SK-MEL-5 (cell line): ENCODE results near the gene WDR18. TPM values are rescaled to one million over a fixed set of nuclear protein-coding genes. Genes with fewer than 3 reads are reported as not detected.
"Not testable (repeated sequence)": the region's sequence is repeated elsewhere in the genome, so short reads cannot be mapped to it uniquely, and the experiment has no call there.

Source experiments
- DNase-seq: peaks from one replicate; pipeline ENCODE4 v3.0.0-alpha.2; 2016; ENCODE audit warnings: low read depth, low spot score
- in situ Hi-C: cut with HindIII; loops from 2 replicates; pipeline ENCODE4 v1.10.0; 2016; ENCODE audit warnings: low sequenced_read_pairs, high pct_unique_total_duplicates, low pct_unique_long_range_greater_than_20kb
- total RNA-seq: library from RNA; depleted of rRNA; stranded (reverse); fragments of >200 nt; shearing (Covaris generic); gene quantifications from 2 replicates; pipeline ENCODE4 v1.2.3, GENCODE V29; 2014

The WDR18 gene
- total RNA-seq, 1 experiment from 2014 or later: 24.4 TPM

DNA sequence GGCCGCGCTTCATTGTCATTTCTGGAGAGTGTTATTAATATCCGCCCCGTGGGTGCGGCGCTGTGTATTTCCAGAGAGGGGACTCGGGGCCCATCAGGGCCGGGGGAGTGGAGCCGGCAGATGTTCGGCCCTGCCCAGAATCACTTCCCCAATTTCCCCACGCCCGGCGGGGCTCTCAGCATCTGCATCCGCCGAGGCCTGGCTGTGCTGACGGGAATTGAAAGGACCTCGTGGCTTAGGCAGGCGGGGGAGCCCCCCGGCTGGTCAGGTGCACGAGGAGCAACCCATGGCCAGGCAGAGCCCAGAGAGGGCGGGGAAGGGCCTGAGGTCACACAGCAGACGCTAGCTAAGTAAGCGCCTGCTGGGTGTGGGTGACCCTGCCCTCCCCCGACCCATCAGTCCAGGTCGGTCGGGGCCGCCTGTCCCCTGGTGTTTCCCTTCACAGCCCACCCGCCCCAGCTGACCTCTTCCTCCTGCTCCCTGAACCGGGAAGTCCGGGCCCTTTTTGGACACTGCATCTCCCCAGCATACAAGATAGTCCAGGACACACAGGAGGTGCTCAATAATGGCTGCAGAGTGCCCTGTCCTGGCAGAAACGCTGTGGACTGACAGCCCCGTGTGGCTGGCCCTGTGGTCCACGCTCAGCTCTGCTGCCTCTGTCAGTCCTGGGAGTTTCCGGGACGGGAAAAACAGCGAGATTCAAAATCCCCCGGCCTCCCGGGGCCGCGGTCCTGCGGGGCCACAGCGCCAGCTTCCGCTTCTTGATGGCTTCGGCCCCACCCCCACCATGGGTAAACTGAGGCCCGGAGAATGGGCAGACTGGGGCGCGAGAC lies 36.2 kb upstream of the WDR18 start:
- in situ Hi-C loops: no loop called here
- DNase-seq: no peak

DNA sequence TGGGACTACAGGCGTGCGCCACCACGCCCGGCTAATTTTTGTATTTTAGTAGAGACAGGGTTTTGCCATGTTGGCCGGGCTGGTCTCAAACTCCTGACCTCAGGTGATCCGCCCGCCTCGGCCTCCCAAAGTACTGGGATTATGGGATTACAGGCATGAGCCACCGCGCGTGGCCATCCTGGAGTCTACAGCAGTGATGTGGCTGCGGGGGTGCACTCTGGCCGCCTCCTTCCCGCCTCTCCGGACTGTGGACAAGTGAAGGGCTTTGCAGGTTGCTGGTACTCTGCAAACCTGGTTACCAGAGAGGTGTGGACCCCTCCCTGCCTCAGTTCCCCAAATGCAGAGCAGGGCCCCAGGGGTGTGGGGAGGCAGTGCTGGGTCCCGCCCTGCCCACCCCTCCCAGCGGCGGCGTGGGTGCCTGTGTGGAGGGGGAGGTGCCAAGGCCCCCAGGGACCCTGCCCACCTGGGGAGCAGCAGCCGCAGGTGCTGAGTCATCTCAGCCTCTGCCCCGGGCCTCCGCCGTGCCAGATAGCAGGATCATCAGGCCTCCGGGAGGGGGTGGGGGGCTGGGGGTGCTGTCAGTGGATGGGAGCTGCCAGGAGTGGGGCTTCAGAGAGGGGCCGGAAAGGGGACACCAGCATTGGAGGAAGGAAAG lies 35.2 kb upstream of the WDR18 start:
- DNase-seq: no peak
- in situ Hi-C loops: no loop called here

DNA sequence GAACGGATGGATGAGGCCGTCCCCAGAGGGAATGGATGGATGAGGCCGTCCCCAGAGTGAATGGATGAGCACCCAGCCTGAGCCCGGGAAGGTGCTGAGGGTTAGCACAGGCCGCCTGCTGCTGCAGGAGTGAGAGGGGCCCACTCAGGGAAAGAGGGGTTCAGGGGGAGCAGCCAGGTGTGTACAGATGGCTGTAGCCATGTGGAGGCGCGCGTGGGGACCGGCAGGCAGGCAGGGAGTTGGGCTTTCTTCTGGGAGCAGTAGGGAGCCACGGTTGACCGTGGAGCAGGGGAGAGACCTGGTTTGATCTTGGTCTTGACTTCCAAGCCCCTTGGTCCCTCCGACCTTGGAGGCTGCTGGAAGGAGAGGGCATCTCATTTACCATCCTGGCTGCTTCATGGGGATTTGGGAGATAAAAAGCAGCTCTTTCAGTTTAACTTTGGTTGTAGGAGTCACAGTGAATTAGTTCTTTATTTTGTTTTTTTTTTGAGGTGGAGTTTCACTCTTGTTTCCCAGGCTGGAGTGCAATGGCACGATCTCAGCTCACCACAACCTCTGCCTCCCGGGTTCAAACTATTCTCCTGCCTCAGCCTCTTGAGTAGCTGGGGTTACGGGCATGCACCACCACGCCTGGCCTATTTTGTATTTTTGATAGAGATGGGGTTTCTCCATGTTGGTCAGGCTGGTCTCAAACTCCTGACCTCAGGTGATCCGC lies 33.6 kb upstream of the WDR18 start:
- DNase-seq: no peak
- in situ Hi-C loops: no loop called here

DNA sequence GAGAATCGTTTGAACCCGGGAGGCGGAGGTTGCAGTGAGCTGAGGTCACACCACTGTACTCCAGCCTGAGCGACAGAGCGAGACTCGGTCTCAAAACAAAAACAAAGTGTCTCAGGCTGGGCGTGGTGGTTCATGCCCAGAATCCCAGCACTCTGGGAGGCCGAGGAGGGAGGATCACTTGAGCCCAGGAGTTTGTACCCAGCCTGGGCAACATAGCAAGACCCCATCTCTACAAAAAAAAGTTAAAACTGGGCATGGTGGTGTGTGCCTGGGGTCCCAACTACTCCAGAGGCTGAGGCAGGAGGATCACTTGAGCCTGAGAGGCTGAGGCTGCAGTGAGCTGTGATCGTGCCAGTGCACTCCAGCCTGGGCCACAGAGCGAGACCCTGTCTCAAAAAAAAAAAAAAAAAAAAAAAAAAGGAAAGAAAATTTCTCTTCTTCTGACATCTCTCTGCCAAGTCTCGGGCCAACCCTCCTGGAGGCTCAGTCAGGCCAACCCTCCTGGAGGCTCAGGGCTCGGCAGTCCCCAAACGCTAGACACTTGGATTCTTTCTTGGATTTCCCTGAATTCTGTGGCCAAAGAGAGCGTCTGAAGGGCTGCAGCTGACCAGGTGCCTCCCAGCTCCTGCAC lies 32.0 kb upstream of the WDR18 start:
- DNase-seq: no peak
- in situ Hi-C loops: no loop called here

DNA sequence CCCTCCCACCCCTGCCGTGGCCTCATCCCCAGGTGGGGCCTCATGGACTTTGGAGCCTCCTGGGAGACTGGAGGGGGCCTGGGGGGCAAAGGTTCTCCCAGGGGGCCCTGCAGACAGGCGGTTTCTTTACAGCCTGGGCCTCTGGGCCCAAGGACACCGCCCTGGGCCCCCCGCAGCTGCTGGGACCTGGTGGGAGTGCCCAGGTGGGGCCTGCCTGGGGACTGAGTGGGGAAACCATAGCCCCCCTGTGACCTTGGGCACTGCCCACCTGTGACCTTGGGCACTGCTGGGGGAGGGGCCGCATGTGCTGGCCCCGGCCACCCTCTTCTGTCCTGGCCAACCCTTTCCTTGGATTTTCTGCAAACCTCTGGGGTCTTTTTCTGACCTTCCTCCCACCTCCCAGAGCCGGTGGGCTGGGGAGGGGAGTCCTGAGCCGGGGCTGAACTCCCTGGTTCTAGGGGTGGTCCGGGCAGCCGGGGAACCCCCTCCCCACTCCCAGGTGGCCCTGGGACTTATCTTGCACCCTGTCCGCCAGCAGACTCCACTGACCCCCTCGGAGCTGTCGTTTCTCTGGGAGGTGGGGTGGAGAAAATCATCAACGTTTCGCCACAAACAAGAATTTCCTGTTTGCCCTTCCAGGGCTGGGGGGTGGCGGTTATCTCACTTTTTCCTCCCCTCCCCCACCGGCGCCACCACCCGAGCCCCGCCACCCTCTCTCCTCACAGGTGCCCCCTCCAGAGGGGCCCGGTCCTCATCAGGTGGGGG lies 31.3 kb upstream of the WDR18 start:
- in situ Hi-C loops: no loop called here
- no peak for DNase-seq

DNA sequence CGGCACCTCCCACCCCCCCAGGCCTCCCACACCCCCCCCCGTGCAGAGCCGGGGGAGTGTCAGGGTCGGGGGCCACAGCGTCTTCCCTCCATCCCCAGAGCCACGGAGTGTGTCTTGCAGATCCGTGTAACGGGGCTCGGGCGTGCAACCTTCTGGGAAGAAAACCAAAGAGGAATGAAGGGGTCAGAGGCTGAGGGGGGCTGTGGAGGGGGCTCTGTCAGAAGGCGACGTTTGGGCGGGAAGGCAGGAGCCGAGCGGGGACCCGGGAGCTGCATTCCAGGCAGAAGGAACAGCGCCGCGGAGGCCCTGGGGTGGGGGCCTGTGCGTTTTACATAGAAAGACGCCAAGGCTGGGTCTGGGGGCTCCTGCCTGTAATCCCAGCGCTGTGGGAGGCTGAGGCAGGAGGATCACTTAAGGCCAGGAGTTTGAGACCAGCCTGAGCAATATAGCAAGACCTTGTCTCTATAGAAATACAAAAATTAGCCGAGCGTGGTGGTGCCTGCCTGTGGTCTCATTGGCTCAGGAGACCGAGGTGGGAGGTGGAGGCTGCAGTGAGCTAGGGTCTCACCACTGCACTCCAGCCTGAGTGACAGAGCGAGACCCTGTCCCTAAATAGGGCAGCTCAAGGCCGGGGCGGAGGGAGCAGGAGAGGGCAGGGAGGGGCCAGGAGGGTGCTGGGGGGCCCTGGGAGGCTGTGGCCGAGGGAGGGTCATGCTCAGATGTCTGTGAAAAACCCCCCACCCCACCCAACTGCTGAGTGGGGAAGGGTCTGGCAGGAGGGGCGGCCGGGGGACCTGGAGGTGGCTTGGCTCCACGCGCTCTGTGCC lies 30.5 kb upstream of the WDR18 start:
- no peak for DNase-seq
- in situ Hi-C loops: no loop called here

DNA sequence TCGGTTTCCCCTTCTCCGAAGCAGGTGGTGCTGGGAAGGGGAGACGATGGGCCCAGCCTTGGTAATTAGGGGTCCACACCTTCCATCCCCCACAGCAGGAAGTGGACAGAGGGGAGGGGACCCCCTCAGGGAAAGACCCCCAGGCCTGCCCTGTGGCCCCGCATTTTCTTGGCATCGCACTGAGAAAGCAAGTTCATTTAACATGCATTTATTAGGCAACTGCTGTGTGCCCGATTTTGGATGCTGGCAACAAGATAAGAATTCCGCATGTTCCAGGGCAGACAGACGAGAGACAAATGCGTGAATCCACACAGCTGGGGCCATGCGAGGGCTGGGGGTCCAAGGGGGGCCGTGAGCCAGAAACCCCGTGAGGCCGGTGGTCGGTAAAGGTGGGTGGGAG lies 29.9 kb upstream of the WDR18 start:
- DNase-seq: no peak
- in situ Hi-C loops: no loop called here

DNA sequence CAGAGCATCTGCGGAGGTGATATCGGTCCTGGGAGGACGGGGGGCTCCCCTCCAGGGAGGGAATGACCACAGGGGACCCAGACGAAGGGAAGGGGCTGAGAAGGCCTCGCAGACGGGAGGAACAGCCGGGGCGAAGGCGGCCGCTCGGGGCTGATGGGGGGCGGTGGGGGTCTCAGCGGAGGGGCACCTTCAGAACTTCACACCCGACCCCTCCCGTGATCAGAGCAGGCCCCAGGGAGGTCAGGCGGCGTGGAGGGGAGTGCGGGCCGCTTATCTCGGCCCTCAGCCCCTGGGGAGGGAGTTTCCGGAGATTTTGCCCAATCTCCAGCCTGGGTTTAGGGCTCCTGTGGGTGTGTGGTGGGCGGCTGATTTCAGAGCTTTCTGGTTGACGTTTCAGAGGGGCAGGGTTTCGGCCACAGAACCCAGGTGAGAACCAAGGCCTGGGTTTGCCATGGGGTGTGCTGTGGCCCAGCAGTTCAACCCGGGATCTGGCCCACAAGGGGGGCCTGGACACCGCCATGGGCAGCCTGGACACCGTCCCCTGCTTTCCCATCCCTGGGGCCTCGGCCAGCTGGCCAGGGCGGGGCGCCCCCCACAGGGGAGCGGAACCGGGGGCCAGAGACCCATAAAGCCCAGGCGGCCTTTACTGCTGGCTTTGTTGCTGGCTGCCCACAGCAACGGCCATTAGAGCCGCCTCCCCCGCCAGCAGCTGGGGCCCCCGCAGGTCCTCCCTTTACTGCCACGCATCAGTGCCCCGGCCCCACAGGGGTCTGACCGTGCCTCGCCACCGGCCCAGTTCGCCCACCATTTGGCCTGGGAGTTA lies 29.3 kb upstream of the WDR18 start:
- in situ Hi-C loops: no loop called here
- no peak for DNase-seq

DNA sequence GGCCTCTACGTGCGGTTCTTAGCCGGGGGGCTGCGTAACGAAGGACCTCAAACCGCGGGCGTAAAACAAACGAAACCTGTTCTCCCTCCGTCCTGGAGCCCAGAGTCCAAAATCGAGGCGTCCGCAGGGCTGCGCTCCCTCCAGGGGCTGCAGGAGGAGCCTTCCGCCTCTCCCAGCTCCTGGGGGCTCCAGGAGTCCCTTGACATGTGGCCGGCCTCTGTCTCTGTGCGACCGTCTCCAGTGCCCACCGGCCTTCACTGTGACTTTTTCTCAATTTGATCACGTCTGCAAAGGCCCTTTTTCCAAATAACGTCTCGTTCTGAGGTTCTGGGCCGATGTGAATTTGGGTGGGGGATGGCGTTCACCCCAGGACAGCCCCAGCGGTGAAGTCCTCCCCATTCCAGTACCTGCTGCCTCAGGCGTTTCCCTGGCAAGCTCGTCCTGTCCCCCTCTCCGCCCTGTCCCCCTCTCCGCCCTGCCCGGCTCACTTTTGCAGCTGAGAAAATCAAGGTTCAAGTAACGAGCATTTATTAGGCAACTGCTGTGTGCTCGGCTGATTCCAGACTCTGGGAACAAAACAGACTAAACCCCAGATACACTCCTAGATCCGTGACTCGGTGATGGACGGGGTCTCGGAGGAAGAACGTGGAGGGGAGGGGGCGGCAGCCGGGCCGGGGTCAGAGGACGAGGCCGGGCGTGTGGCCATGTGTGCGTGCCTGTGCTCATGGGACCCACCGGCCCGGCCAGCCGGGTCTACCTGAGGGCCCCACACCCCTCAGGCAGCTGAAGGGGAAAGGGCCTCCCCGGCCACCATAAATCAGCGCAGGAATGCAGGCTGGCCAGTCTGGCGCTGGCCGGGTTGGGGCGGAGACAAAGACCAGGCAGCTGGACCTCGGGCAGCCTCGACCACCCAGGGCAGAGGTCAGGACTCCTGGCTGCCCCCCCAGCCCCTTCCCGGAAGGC lies 28.1 kb upstream of the WDR18 start:
- no peak for DNase-seq
- in situ Hi-C loops: no loop called here

DNA sequence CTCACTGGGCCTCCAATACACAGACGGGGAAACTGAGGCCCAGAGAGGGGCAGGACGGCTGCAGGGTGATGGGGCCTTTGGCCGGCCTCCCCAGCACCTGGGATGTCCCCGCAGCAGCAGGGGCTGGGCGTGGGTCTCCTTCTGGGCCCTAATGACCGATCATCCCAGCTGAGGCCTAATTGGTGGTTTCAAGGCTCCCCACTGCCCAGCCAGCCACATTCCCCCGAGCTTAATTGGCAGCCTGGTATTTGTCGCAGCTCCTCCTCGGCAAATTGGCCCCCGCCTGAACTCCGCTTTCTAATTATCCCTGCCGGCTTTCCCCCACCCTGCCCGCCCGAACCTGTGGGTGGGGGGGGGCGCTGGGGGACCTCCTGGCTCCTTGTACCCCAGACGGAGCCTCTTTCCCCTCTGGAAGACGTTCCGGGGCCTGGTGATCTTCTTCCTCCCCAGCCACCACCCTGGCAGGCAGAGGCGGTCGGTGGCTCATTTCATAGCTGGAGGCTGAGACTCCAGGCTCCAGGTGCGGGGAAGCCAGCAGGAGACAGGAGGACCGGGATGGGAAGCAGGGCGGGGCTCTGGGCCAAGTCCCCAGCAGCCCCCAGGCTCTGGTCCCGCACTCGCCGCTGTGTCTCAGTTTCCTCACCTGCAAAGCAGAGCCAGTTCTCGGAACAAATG lies 27.2 kb upstream of the WDR18 start:
- no peak for DNase-seq
- in situ Hi-C loops: no loop called here

DNA sequence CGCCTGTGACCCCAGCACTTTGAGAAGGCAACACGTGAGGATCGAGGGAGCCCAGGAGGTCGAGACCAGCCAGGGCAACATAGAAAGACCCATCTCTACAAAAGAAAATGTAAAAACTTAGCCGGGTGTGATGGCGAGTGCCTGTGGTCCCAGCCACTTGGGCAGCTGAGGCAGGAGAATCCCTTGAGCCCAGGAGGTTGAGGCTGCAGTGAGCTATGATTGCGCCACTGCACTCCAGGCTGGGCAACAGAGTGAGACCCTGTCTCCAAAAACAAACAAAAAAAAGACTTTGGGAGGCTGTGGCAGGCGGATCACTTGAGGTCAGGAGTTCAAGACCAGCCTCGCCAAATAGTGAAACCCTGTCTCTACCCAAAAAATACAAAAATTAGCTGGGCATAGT lies 26.6 kb upstream of the WDR18 start:
- DNase-seq, in situ Hi-C loops: not testable (repeated sequence)

DNA sequence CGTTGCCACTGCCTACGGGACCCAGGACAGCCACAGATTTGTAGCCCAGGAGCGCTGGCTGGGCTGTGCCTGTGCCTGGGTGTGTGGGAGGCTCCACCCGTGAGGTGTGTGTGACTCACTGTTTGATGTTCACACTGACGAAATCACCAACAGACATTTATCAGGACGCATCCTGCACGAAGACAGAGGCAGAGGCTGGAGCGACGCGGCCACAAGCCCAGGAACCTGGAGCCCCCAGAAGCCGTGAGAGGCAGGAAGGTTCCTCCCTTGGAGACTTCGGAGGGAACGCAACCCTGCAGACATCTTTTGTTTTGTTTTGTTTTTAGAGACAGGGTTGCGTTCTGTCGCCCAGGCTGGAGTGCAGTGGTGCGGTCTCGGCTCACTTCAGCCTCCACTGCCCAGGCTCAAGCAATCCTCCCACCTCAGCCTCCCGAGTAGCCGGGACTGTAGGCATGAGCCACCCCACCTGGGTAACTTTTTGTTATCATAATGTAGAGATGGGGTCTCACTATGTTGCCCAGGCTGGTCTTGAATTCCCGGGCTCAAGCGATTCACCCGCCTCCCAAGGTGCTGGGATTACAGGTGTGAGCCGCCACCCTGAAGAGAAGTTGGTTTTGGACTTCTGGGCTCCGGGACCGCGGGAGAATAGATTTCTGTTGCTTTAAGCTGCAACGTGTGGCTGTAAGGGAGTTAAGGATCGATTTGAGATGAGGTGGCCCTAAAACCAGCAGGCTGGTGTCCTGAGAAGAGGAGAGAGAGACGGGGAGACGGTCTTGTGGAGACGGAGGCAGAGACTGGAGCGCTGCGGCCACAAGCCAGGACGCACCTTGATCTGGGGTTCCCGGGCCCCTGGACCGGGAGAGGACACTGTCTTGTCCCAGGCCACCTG lies 24.9 kb upstream of the WDR18 start:
- in situ Hi-C loops: no loop called here
- DNase-seq: no peak

DNA sequence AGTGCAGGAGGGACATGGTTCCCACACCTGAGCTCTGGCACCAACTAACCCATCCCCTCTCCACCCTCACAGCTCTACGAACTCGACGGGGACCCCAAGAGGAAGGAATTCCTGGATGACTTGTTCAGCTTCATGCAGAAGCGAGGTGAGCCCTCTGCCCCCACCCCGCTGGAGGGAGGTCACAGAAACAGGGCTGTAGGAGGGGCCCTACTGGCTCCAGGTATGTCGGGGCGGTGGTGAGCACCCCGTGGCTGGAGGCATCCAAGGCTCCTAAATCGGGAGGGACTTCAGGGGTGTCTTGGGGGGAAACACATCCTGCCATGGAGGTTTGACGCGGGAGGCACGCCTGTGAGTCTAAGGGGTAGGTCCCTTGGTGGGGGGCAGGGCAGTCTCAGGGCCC lies 24.1 kb upstream of the WDR18 start:
- in situ Hi-C loops: no loop called here
- no peak for DNase-seq

DNA sequence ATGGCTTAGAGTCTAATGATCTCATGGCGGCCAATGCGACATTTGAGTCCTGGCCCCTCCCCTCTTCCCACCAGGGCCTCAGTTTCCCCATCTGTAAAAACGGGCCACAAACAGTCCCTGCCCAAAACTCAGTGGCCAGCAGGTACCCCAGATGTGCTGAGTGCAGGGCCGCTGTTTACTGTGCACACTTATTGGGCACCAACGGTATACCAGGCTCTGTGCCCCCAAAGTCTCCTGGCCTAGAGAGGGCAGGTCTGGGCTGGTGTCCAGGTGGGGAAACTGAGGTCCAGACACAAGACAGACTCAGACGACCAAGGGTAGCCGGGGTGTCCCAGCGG lies 23.6 kb upstream of the WDR18 start:
- DNase-seq: no peak
- in situ Hi-C loops: no loop called here
